Glutamatergic neuron (in vitro differentiated cells): ENCODE measurements around the gene SGPP1. TPM values are rescaled to one million over a fixed set of nuclear protein-coding genes. Genes with fewer than 3 reads are reported as not detected.
"Not testable (repeated sequence)": the region's sequence is repeated elsewhere in the genome, so short reads cannot be mapped to it uniquely, and the experiment has no call there.

ENCODE experiments used
- DNase-seq: peaks from one replicate; pipeline ENCODE4 v3.0.0; 2022
- H3K27ac Mint-ChIP-seq: one replicate; pipeline ENCODE4 v1.8.0; 2020; ENCODE audit warnings: mild to moderate bottlenecking, mixed read lengths, inconsistent platforms; ENCODE audit not compliant: unreplicated experiment
- H3K27me3 Mint-ChIP-seq: one replicate; pipeline ENCODE4 v1.8.0; 2020; ENCODE audit warnings: mild to moderate bottlenecking, moderate library complexity, mixed read lengths, inconsistent platforms; ENCODE audit not compliant: unreplicated experiment
- H3K36me3 Mint-ChIP-seq: one replicate; pipeline ENCODE4 v1.8.0; 2020; ENCODE audit warnings: mild to moderate bottlenecking, mixed read lengths, inconsistent platforms; ENCODE audit not compliant: unreplicated experiment
- H3K4me1 Mint-ChIP-seq: one replicate; pipeline ENCODE4 v1.8.0; 2020; ENCODE audit warnings: mild to moderate bottlenecking, low read depth, mixed read lengths, inconsistent platforms; ENCODE audit not compliant: unreplicated experiment
- H3K4me3 Mint-ChIP-seq: one replicate; pipeline ENCODE4 v1.8.0; 2020; ENCODE audit warnings: mild to moderate bottlenecking, mixed read lengths, inconsistent platforms; ENCODE audit not compliant: unreplicated experiment
- H3K9me3 Mint-ChIP-seq: one replicate; pipeline ENCODE4 v1.8.0; 2020; ENCODE audit warnings: mild to moderate bottlenecking, moderate library complexity, mixed read lengths, inconsistent platforms; ENCODE audit not compliant: unreplicated experiment
- total RNA-seq: library from RNA; stranded (reverse); fragmentation: NEBNext Ultra II Directional; extraction: Animal tissue kit (Norgen Biotek cat#: 25700); gene quantifications from one replicate; pipeline ENCODE4 v1.2.1, GENCODE V29; 2021; ENCODE audit not compliant: unreplicated experiment
- TF ChIP-seq, protein P1 (sequence below): fragments of 200-600 bp; sonication (generic); IDR thresholded peaks from one replicate; pipeline ENCODE4 v1.5.0; 2021; ENCODE audit not compliant: partially characterized antibody, unreplicated experiment

SGPP1 gene
- total RNA-seq, 1 donor from 2014 or later, result 4.3 TPM

DNA sequence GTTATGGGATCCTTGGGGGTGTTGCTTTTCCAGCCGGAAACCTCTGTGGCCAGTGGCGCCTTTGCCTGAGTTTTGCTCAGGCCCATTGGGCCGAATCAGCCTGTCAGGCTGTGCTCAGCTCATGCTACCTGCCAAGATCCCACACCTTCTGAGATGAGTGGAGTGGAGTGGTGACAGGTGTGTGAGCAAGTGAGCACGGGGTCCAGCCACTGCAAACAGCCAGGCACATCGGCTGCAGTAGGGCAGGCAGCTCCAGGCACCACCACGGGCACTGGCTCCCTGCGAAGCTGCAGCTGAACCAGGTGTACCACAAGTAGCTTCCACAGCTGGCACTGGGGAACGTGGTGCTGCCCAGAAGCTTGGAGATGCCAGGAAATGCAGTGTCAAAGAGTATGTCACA lies 65.1 kb downstream of the SGPP1 start:
- Mint-ChIP-seq H3K9me3 (no peaks in the 10 kb centered on the region), H3K36me3 (no peaks in the 10 kb centered on the region), H3K4me1 (no peaks in the 10 kb centered on the region), H3K4me3 (no peak overlapping the region), H3K27ac (no peak overlapping the region), H3K27me3 (no peaks in the 10 kb centered on the region)
- DNase-seq, result no peak
- TF ChIP-seq, protein P1, sequence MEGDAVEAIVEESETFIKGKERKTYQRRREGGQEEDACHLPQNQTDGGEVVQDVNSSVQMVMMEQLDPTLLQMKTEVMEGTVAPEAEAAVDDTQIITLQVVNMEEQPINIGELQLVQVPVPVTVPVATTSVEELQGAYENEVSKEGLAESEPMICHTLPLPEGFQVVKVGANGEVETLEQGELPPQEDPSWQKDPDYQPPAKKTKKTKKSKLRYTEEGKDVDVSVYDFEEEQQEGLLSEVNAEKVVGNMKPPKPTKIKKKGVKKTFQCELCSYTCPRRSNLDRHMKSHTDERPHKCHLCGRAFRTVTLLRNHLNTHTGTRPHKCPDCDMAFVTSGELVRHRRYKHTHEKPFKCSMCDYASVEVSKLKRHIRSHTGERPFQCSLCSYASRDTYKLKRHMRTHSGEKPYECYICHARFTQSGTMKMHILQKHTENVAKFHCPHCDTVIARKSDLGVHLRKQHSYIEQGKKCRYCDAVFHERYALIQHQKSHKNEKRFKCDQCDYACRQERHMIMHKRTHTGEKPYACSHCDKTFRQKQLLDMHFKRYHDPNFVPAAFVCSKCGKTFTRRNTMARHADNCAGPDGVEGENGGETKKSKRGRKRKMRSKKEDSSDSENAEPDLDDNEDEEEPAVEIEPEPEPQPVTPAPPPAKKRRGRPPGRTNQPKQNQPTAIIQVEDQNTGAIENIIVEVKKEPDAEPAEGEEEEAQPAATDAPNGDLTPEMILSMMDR, result no peak

DNA sequence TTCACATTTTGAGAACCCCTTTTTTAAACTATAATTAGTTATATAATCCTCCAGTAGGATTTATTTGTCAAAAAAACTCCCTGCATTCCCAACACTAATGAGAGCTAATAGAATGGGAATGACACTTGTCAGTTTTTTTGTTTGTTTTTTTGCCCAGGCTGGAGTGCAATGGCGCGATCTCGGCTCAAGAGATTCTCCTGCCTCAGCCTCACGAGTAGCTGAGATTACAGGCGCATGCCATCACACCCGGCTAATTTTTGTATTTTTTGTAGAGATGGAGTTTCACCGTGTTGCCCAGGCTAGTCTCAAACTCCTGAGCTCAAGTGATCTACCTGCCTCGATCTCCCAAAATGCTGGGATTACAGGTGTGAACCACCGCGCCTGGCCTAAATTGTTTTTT lies 66.0 kb downstream of the SGPP1 start:
- H3K4me1 Mint-ChIP-seq, H3K27ac Mint-ChIP-seq, H3K36me3 Mint-ChIP-seq, DNase-seq, H3K9me3 Mint-ChIP-seq, H3K4me3 Mint-ChIP-seq, H3K27me3 Mint-ChIP-seq: not testable (repeated sequence)

DNA sequence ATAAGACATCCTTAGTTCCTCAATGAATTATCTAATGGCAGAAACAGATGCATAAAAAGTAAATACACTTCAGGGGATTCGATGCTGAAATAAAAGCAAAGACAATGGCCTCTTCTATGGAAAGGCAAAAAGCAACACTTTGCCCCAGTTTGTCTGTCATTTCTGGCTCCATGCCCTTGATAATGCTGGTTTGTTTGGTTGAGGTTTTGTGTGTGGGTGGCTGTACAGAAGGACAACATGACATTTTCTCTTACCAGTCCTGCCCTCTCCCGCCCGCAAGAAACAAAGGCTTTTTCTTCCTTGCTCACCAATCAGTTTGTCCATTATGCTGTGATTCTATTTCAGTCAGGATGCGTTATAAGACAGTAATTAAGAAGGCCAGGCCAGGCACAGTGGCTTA lies 68.1 kb downstream of the SGPP1 start:
- H3K27me3 Mint-ChIP-seq, result no peaks in the 10 kb centered on the region
- H3K36me3 Mint-ChIP-seq, result no peaks in the 10 kb centered on the region
- H3K4me1 Mint-ChIP-seq, result no peaks in the 10 kb centered on the region
- TF ChIP-seq, protein P1, result no peak
- no peak overlapping the region for H3K4me3 Mint-ChIP-seq
- no peak overlapping the region for H3K27ac Mint-ChIP-seq
- H3K9me3 Mint-ChIP-seq, result no peaks in the 10 kb centered on the region
- DNase-seq, result no peak

DNA sequence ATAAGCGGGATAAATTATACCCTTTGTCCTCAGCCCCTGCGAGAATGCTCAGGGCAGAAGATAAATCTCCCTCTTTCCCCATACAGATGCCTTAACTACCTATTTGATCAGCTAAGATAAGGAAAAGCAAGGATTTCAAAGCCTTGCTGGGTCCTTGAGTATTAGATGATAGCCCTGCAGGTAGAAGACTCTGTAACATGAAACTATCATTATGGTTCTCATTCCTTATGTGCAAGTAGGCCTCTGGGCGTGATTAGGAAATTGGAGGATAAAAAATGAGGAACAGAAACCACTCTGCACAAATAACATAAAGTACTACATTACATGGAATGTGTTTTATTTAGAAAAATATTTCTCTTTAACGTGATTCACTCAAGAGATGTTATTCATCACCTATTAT lies 71.7 kb downstream of the SGPP1 start:
- Mint-ChIP-seq H3K9me3 (no peaks in the 10 kb centered on the region), H3K36me3 (no peaks in the 10 kb centered on the region)
- TF ChIP-seq, protein P1, result no peak

DNA sequence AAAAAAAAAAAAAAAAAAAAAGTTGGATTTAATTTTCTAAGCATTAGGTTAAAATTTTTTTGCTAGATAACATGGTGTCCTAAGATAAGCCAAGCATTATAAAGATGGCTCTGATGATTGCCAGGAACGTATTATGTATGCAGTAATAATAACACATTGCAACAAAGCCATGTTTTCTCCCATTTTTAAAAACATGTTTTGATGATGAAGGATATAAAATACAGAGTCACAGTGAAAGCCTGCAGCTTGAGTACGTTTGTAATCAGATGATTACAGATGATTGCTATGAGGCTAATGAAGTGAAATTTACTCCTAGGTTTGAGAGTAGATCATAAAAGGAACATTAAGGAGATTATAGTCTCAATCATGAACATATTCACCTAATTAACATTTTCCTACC lies 72.9 kb downstream of the SGPP1 start:
- Mint-ChIP-seq H3K4me3 (no peak overlapping the region), H3K27me3 (no peaks in the 10 kb centered on the region), H3K4me1 (no peaks in the 10 kb centered on the region), H3K9me3 (no peaks in the 10 kb centered on the region), H3K27ac (no peak overlapping the region), H3K36me3 (no peaks in the 10 kb centered on the region)
- TF ChIP-seq, protein P1, result no peak
- no peak for DNase-seq

More for the DNA sequence above, 71.7 kb downstream of the SGPP1 start:
- H3K4me1 Mint-ChIP-seq, result no peaks in the 10 kb centered on the region
- no peaks in the 10 kb centered on the region for H3K27me3 Mint-ChIP-seq
- H3K4me3 Mint-ChIP-seq, result no peak overlapping the region
- no peak overlapping the region for H3K27ac Mint-ChIP-seq
- no peak for DNase-seq

DNA sequence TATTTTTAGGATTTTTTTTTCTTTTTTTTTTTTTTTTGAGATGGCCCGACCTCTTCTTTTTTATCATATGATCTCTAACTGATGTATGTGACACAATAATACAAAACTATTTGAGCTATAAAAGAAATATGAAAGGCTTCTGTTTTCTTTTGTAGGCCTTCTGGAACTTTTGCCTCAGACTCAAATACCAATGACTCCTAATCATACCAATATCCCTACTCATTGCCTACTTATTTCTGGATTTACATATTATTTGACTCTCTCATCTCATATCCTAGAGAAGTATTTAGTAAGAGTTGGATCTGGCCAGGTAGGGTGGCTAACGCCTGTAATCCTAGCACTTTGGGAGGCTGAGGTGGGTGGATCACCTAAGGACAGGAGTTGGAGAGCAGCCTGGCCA lies 73.5 kb downstream of the SGPP1 start:
- Mint-ChIP-seq H3K27ac (no peak overlapping the region), H3K4me1 (no peaks in the 10 kb centered on the region)
- DNase-seq, result no peak

More for the DNA sequence above, 73.5 kb downstream of the SGPP1 start:
- no peaks in the 10 kb centered on the region for H3K36me3 Mint-ChIP-seq
- no peaks in the 10 kb centered on the region for H3K27me3 Mint-ChIP-seq
- TF ChIP-seq, protein P1, result no peak
- H3K4me3 Mint-ChIP-seq, result no peak overlapping the region
- no peaks in the 10 kb centered on the region for H3K9me3 Mint-ChIP-seq
